Uterus (tissue), 4 donors: ENCODE measurements around the gene SLC25A48. TPM values are rescaled to one million over a fixed set of nuclear protein-coding genes. Genes with fewer than 3 reads are reported as not detected.

Source experiments
- DNase-seq, 2 donors: peaks; one replicate each; pipeline ENCODE4 v3.0.0-alpha.2; 2019 to 2020
- H3K27ac ChIP-seq, 2 donors: fragments of 200-600 bp; sonication (generic); 1 replicate in 1 of 2; 2 replicates in 1 of 2; pipeline ENCODE4 v1.5.1; 2016 to 2018
- H3K27me3 ChIP-seq, 2 donors: fragments of 200-600 bp; sonication (generic); one replicate each; pipeline ENCODE4 v1.5.1; 2018 to 2019; ENCODE audit warnings: control low read depth in 1 of 2
- H3K36me3 ChIP-seq, 2 donors: fragments of 200-600 bp; sonication (generic); one replicate each; pipeline ENCODE4 v1.5.1; 2019; ENCODE audit warnings: control low read depth in 1 of 2
- H3K4me1 ChIP-seq, 2 donors: fragments of 200-600 bp; sonication (generic); one replicate each; pipeline ENCODE4 v1.5.1; 2018 to 2019; ENCODE audit warnings: control low read depth in 1 of 2
- H3K4me3 ChIP-seq, 2 donors: fragments of 200-600 bp; sonication (generic); 1 replicate in 1 of 2; 2 replicates in 1 of 2; pipeline ENCODE4 v1.5.1; 2018 to 2019; ENCODE audit warnings: mild to moderate bottlenecking in 1 of 2
- H3K9me3 ChIP-seq, 2 donors: fragments of 200-600 bp; sonication (generic); one replicate each; pipeline ENCODE4 v1.5.1; 2019; ENCODE audit warnings: control low read depth in 1 of 2
- POLR2A ChIP-seq, 2 donors: fragments of 450-650 bp; IDR thresholded peaks; one replicate each; pipeline ENCODE4 v1.6.1; 2016; ENCODE audit warnings: antibody characterized with exemption in 2 of 2, mild to moderate bottlenecking in 1 of 2, moderate library complexity in 1 of 2
- intact Hi-C: fragments of 100-400 bp; cut with DNase I; formaldehyde crosslinking; loops from one replicate; pipeline ENCODE4 v1.15.1; 2023; ENCODE audit warnings: low total_unique reads
- total RNA-seq, 4 donors: library from RNA; depleted of rRNA in 3 of 4; stranded (reverse); fragments of >200 nt in 3 of 4; gene quantifications; one replicate each; pipeline versions ENCODE4 v1.1.0 to v1.2.4, GENCODE V29; 2014 to 2023
- TF ChIP-seq, protein P1 (sequence below), 4 experiments: fragments of 200-600 bp in 2 of 4; fragments of 450-650 bp in 2 of 4; sonication (generic) in 2 of 4; IDR thresholded peaks; one replicate each; pipeline ENCODE4 v1.5.1; 2016 to 2019; ENCODE audit warnings: antibody characterized with exemption in 4 of 4, mild to moderate bottlenecking in 2 of 4, moderate library complexity in 1 of 4
- donor health status: DM: yes; HTN: yes; CAD: no.

SLC25A48 gene
- total RNA-seq, 4 donors from 2014 or later = 0.14 TPM; not detected in 3

- H3K4me3 ChIP-seq = no peak overlapping the region
- no peak for DNase-seq
- no peaks in the 10 kb centered on the region for H3K4me1 ChIP-seq
- H3K27me3 ChIP-seq = no peaks in the 10 kb centered on the region
- intact Hi-C loops = no loop called here
- no peak overlapping the region for H3K27ac ChIP-seq
- H3K36me3 ChIP-seq = no peaks in the 10 kb centered on the region
- H3K9me3 ChIP-seq = no peaks in the 10 kb centered on the region
- TF ChIP-seq, protein P1, sequence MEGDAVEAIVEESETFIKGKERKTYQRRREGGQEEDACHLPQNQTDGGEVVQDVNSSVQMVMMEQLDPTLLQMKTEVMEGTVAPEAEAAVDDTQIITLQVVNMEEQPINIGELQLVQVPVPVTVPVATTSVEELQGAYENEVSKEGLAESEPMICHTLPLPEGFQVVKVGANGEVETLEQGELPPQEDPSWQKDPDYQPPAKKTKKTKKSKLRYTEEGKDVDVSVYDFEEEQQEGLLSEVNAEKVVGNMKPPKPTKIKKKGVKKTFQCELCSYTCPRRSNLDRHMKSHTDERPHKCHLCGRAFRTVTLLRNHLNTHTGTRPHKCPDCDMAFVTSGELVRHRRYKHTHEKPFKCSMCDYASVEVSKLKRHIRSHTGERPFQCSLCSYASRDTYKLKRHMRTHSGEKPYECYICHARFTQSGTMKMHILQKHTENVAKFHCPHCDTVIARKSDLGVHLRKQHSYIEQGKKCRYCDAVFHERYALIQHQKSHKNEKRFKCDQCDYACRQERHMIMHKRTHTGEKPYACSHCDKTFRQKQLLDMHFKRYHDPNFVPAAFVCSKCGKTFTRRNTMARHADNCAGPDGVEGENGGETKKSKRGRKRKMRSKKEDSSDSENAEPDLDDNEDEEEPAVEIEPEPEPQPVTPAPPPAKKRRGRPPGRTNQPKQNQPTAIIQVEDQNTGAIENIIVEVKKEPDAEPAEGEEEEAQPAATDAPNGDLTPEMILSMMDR (IDR thresholded peaks at IDR 0.05) = peak in 2 of 4 experiments; percentile 19 to 27
- TF ChIP-seq POLR2A (IDR thresholded peaks at IDR 0.05) = no peak
Observed at GRCh38 chr5:135829681-135830383, 4.6 kb upstream of the SLC25A48 start.

- DNase-seq = no peak
- Histone ChIP-seq H3K4me1 (no peaks in the 10 kb centered on the region), H3K9me3 (no peaks in the 10 kb centered on the region), H3K4me3 (no peak overlapping the region), H3K27ac (no peak overlapping the region), H3K27me3 (no peaks in the 10 kb centered on the region), H3K36me3 (no peaks in the 10 kb centered on the region)
- intact Hi-C loops = no loop called here
- TF ChIP-seq POLR2A (IDR thresholded peaks at IDR 0.05) = no peak
- TF ChIP-seq, protein P1 (IDR thresholded peaks at IDR 0.05) = no peak
Observed at GRCh38 chr5:135830384-135830700, 4.1 kb upstream of the SLC25A48 start.

GRCh38 chr5:135830876-135831275, 3.6 kb upstream of the SLC25A48 start:
- TF ChIP-seq, protein P1 (IDR thresholded peaks at IDR 0.05) = no peak
- TF ChIP-seq POLR2A (IDR thresholded peaks at IDR 0.05) = no peak
- H3K9me3 ChIP-seq = no peaks in the 10 kb centered on the region
- H3K4me3 ChIP-seq = no peak overlapping the region
- H3K27me3 ChIP-seq = no peaks in the 10 kb centered on the region
- H3K36me3 ChIP-seq = no peaks in the 10 kb centered on the region
- H3K4me1 ChIP-seq = no peaks in the 10 kb centered on the region
- H3K27ac ChIP-seq = no peak overlapping the region
- DNase-seq = no peak
- intact Hi-C loops = no loop called here

- H3K27me3 ChIP-seq = no peaks in the 10 kb centered on the region
- H3K36me3 ChIP-seq = no peaks in the 10 kb centered on the region
- no peak for DNase-seq
- H3K27ac ChIP-seq = no peak overlapping the region
- intact Hi-C loops = no loop called here
- no peaks in the 10 kb centered on the region for H3K9me3 ChIP-seq
- TF ChIP-seq, protein P1 (IDR thresholded peaks at IDR 0.05) = no peak
- no peak for TF ChIP-seq POLR2A (IDR thresholded peaks at IDR 0.05)
- no peaks in the 10 kb centered on the region for H3K4me1 ChIP-seq
- H3K4me3 ChIP-seq = no peak overlapping the region
Observed at GRCh38 chr5:135831439-135831838, 3.0 kb upstream of the SLC25A48 start.

GRCh38 chr5:135831851-135832555, 2.5 kb upstream of the SLC25A48 start:
- Histone ChIP-seq H3K4me1 (no peaks in the 10 kb centered on the region), H3K27ac (no peak overlapping the region), H3K36me3 (no peaks in the 10 kb centered on the region), H3K4me3 (no peak overlapping the region), H3K27me3 (no peaks in the 10 kb centered on the region), H3K9me3 (no peaks in the 10 kb centered on the region)
- no peak for DNase-seq
- intact Hi-C loops = no loop called here
- TF ChIP-seq, protein P1 (IDR thresholded peaks at IDR 0.05) = no peak
- TF ChIP-seq POLR2A (IDR thresholded peaks at IDR 0.05) = no peak
